ENCODE data around the gene TRAF3IP1. TPM values are rescaled to one million over a fixed set of nuclear protein-coding genes. Genes with fewer than 3 reads are reported as not detected.
"Not testable (repeated sequence)": the region's sequence is repeated elsewhere in the genome, so short reads cannot be mapped to it uniquely, and the experiment has no call there.

The TRAF3IP1 gene
- polyA plus RNA-seq, 10 donors, result 5.5 to 11.7 (median 8.3) TPM

DNA sequence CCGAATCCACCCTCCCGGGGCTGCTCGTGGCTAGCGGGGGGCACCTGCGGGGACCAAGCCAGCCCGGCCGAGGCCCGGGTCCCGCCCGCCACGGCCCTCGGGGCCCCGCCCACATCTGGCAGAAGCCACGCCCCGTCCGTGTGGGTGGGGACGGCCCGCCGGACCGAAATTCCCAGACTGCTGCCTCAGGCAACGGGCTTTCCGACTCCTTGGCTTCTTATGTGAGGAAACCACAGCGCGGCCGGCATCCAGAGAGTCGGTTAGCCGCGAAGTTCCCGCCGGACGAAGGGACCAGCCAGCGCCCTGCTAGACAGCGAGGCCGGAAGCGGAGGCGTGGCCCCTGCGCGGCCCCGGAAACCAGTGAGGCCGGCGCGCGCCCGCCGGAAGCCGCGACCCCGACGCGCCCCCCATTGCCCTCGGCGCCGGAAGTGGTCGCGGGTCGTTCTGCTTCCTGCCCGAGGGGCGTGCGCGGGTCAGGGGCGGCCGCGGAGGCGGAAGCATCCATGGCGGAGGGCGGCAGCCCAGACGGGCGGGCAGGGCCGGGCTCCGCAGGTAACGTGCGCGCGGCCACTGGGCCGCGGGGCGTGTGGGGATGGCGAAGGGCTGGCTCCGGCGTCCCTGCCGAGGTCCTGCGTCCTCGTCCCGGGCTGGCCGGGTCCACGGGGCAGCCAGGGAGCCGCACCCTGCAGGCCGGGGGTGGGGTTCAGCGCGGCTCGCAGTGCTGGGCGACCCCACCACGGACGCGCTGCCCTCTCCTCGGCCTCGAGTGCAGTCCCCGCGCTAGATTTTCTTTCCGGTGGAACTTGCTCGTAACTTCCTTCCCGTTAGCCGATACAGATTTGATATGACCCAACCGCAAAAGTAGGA lies 106.5 kb downstream of the TRAF3IP1 start, which contains the start of gene ASB1:
ASB1 (plus strand) TSS at position 360 of the 867 bp plus-strand sequence; CDS start at position 504, 144 bp downstream.
- peak; percentile 77 to 96 (median 84) for DNase-seq

DNA sequence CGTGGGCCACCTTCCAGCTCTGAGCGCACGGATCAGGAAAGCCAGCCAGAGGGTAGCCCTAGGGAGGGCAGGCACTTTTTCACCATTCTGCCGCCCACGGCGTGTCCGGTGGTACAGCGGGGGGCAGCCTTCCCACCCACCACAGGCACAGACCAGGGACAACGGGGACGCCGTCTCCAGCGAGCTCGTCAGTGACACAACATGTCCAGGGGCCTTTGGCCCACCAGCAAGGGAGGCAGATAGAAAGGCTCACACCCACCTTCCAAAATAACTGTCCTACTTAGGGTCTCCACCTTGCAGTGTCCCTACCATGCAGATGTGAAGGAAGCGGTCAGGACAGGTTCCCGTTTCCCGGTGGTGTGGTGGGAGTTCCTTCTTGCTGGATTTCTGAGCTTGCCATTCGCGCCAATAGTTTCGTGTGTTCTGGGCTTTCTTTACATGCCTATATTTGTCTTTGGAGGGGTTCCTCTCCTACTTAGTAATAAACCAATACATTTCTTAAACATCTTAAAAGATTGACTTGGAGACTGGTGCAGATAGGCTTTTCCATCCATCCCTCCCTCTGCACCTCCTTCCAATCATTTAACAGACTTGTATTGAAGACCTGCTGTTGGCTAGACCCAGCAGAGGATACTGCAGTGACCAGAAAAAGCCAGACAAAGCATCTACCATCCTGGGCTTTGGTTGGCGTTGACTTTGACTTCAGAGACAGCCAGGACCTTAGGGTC lies 107.3 kb downstream of the TRAF3IP1 start:
- no peak for DNase-seq

DNA sequence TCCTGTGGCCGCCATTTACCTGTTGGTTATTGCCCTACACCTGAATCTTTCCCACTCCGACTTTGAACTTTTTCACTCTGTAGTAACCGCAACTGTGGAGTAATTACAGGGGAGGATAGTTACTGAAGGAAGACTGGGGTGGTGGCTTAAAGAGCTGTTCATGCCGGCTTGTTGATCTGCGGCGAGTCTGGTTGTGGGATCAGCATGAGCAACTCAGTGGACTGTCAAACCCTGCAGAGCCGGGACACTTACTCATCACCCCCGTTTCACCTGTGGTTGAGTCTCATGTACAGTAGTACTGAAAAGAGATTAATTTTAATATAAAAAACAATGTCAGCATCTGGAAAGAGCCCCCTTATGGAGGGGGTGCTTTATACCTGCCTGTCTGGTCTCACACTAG lies 108.5 kb downstream of the TRAF3IP1 start:
- no peak for DNase-seq

DNA sequence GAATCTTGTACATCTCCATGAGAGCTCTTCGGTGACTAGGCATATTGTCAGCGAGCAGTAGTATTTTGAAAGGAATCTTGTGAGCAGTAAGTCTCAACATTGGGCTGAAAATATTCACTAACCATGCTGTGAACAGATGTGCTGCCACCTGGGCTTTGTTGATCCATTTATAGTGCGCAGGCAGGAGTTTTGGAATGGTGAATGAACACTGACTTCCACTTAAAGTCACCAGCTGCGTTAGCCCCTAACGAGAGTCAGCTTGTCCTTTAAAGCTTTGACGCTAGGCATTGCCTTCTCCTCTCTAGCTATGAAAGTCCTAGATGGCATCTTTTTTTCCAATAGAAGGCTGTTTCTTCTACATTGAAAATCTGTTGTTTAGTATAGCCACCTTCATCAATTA lies 110.5 kb downstream of the TRAF3IP1 start:
- DNase-seq, result no peak

DNA sequence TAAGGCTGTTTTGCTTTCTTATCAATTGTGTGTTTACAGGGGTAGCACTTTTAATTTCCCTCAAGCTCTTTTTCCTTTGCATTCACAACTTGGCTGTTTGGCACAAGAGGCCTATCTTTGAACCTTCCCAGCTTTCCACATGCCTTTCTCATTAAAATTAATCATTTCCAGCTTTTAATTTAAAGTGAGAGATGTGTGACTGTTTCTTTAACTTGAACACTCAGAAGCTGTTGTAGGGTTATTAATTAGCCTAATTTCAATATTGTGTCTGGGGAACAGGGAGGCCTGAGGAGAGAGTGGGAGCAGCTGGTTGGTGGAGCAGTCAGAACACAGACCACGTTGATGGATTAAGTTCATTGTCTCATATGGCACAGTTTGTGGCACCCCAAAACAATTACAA lies 111.1 kb downstream of the TRAF3IP1 start:
- no peak for DNase-seq

DNA sequence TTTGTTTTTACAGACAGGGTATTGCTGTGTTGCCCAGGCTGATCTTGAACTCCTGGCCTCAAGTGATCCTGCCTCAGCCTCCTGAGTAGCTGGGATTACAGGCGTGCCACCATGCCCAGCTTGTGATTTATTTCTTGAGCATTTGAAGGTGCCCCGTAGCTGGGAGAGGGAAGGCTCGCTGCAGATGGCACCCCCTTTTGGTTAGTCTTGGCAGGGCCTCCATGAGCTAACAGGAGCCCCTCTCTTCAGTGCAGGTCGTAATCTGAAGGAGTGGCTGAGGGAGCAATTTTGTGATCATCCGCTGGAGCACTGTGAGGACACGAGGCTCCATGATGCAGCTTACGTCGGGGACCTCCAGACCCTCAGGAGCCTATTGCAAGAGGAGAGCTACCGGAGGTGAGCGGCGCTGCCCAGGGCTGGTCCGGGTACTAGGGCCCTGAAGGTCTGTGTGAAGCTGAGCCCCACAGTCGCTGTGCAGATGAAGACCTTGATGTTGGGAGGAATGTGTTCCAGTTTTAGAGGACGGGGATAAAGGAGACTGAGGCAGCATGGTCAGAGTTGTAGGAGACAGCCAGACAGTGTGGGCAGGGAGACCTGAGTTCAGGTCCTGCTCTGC lies 113.1 kb downstream of the TRAF3IP1 start:
- DNase-seq, result no peak

DNA sequence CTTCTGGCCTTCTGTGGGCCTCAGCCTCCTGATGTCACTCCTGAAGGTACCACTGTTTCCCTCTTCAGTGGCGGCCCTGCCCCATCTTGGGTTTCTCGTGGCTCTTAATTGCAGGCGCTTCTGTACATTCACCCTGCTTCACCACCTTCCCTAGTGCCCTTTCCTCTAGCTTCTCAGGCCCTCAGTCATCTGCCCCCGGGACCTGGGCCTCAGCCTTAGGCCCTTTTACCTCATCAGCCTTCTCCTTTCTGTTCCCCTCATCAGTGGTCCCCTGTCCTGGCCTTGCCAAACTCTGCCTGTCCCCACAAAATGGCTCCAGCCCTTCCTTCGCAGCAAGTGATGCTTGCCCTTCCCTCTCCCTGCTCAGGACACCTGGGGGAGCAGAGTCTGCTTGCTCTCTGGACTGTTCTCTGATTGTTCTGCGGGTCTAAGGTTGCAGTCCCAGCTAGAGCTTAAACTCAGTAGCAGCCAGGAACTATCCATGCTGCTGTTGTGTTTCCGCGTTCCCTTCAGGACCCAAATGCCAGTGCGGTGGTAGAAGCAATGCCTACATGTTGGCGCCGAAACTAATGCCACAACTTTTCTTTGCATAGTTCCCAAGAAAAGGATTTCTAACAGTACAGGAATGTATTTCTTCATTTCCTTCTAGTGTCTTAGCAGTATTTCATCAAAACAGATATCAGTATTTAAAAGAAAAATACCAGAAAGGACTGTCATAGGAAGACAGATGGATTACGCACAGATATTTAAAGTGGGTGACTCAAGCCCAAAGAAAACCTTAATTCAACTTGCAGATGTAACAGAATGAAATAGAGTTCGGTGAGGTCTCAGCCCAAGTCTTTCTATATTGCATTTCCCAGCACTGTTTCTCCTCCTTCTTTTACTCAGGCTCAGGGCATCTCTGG lies 113.9 kb downstream of the TRAF3IP1 start:
- peak in 1 of 3 donors; percentile 79 for DNase-seq

DNA sequence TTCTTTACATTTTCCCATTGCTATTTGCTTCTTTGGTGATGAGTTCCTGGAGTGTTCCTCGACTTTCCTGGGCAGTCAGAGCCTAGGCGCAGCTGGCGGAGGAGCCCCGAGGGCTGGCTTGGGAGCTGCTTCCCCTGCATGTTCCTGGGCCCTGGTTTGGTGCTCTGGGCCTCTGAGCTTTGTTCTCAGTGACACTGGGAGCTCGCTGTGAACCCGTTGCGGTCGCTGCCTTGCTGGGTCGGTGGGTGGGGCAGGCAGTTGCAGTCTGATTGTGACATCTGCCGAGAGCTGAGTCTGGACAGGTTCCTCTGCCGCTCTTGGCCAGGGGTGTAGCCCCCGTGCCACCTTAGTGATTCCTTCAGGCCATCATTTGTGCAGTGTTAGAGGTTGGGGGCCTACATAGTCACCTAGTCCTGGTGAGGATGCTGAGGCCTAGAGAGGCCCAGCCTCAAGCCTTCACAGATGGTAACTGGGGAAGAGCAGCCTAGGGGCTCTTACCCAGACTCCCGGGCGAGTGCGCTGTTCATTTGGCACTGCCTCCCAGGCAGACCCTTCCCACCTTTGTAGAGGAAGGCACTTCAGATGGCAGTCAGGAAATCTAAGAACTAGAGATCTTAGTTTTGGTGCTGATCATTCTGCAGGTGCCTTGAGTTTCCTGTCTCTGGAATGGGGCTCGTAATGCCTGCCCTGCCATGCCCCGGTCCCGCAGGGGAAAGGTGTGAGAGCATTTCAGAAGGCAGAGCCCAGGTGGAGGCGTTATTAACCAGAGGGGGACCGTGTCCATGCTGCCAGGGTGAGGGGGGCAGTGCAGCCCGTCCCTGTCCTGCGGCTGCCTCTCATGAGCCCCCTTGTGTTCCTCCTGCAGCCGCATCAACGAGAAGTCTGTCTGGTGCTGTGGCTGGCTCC lies 114.8 kb downstream of the TRAF3IP1 start:
- DNase-seq, result no peak

DNA sequence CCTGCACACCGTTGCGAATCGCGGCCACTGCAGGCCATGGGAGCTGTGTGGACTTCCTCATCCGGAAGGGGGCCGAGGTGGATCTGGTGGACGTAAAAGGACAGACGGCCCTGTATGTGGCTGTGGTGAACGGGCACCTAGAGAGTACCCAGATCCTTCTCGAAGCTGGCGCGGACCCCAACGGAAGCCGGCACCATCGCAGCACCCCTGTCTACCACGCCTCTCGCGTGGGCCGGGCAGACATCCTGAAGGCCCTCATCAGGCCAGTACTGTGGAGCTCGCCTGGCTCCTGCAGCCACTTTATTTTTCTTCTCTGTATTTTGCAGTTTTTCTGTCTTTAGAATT lies 115.4 kb downstream of the TRAF3IP1 start:
- DNase-seq, result no peak

DNA sequence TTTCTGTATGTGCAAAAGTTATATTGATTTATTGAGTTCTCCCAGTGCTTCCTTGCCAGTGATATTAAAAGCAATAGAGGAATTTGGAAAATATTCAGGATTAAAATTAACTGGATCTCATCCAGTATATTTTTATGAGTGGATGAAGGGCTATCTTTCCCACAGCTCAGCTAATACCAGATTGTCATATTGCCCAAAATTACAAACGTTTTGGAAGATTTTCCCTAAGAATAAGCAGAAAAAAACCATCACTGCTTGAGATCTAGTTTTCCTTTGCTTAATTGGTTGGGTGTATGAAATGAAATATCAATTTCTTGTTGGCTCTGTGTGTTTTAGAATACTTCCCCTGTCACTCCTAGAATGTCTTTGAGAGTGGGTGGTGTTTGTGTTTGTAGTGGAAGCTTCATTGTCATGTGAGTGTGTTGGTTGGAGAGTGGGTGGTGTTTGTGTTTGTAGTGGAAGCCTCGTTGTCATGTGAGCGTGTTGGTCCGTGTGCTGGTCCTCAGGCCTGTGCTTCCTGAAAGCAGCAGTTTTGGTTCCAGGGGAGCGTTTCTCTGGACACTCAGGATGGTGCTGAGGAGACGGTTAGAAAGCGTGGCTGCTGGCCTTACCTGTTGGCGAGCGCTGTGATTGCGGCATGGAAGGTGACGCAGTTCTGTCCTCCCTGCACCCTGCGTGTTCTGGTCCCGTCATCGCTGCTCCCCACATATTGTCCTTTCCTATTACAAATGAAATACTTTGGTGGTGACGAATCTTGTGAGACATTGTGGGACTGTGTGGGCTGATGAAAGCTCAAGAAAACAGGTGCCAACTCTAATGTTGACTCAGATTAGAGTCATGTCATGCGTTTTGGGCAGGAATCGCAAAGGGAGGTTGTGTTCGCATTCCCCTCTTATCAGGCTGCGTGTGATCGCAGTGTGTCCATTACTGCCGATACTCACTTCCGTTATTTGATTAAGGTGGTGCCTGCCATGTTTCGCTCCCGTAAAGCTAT lies 118.8 kb downstream of the TRAF3IP1 start:
- peak in 2 of 3 donors; percentile 54 to 78 for DNase-seq

DNA sequence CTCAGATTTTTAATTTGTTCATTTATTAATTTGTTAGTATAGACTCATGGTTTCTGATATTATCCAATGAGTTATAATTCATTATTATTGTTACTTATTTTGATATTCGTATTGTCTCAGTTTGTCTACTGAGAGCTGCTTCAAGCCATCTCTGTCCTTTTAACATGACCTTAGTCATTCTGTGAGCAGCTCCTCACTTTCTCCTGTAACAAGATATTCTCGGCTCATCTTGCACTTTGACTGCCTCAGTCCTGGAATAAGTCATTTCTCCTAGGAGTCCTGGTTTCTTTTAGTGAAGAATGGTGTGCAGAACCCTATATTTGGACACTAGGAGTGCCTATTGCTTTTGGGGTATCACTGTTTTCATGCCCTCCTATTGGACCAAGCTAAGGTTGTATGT lies 119.6 kb downstream of the TRAF3IP1 start:
- no peak for DNase-seq

DNA sequence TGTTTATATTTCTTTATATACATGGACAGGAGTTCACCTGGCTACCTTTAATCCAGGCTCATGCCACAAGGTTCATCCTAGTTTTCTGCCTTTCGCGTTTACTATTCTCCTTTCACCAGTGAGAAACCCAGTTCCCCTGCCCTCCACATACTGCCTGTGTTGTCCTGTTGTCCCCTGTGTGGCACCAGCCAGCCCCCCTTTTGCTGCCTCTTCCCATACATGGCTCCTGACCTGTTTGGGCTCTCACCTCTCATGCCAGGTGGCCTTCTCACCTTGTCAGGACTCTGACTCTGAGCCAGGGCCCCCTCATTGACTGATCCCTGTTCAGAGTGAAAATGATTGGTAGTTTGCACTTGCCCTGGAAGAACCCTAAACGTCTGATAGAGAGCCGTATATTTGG lies 120.0 kb downstream of the TRAF3IP1 start:
- no peak for DNase-seq

DNA sequence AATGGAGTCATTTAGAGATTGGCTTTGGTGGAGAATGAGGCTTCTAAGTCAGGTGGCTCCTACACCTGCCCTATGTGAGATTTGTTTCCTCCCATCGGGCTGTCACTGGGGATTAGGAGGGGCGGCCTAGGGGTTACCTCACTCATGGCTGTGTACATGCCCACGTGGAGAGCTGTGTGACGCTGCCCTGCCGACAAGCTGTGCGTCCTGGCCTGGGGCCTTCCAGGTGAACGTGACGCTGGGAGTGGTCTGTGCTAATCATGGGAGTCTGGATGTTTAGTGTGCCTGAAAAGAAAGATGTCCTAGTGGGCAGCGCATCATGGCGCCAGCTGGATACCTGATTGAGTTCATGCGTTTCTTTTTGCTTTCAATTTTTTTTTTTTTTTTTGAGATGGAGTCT lies 120.4 kb downstream of the TRAF3IP1 start:
- no peak for DNase-seq

DNA sequence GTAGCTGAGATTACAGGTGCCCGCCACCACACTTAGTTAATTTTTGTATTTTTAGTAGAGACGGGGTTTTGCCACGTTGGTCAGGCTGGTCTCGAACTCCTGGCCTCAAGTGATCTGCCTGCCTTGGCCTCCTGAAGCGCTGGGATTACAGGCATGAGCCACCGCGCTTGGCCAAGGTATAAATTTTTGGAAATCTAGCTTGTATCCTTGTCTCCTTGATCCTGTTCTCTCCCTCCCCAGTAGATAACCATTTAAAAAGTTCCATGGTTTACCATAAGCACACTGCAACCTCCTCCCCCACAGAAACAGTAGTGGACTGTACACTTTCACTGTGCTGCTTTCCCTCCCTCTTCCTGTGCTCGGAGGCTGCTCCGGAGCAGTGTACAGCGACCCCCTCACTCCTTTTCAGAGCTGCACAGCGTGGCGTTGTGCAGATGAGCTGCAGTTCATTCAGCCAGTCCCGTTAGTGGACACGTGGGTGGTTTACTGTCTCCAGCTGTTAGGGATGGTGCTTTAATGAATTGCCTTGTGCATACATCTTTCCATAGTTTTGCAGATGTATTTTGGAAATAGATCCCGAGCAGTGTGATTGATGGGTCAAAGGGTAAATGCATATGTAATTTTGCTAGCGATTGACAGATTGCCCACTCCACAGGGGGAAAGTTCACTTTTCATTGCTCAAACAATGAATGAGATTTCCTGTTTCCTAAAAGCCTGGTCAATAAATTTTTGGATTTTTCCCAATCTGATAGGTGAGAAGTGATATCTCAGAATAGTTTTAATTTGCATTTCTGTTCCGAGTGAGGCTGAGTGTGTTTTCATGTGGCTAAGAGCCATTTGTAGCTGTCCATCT lies 121.2 kb downstream of the TRAF3IP1 start:
- DNase-seq, result peak in 1 of 3 donors; percentile 52

DNA sequence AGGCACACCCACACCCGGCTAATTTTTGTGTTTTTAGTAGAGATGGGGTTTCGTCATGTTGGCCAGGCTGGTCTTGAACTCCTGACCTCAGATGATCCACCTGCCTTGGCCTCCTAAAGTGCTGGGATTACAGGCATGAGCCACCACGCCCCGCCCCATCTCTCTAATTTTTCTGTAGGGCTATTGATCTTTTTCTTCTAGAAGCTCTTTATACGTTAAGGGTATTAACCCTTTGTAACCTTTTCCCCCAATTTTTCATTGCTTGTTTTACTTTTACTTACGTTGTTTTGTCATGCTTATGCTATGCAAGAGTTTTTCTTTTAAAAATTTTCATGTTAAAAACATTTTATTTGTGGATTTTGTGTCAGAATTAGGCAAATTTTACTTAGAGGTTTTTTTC lies 121.9 kb downstream of the TRAF3IP1 start:
- not testable (repeated sequence) for DNase-seq

DNA sequence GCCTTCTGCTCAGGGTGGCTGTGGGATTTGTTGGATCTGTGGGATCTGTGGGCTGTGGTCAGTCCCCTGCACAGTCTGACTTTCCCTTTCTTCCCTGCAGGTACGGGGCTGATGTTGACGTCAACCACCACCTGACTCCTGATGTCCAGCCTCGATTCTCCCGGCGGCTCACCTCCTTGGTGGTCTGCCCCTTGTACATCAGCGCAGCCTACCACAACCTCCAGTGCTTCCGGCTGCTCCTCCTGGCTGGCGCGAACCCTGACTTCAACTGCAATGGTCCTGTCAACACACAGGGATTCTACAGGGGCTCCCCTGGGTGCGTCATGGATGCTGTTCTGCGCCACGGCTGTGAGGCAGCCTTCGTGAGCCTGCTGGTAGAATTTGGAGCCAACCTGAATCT lies 123.9 kb downstream of the TRAF3IP1 start:
- no peak for DNase-seq

DNA sequence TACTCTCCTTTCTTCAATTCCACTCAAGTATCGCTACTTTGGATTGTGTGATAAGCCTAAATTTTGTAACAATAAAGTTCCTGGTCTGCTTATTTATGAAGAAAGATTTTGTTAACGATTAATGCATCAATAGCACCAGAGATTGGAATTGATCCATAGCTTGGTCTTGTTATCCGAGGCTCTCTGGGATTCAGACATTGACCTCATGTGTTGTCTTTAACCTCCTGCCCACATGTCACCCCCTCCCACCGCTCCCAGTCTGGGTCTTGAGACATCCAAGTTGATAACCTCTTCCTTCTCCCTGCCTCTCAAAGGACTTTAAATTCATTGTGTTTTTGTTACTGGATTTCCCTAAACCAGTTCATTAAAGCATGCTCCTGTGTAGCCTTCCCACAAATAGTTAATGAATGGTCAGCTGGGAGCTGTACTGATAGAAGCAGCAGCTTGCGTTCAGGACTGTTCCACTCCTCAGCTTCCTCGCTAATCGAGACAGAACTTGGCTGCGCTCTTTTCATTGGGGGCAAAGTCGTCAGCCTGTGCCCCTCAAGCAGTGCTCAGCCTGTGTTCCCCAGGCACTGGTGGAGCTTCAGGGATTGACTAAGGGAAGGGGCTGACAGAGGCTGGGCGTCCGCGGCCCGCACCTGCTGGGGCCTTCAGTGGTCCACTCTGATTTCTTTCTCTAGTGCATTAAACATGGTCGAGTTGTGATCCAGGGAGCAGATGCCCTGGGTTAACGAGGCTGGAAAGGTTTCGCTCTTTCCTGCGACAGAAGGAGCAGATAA lies 125.3 kb downstream of the TRAF3IP1 start:
- no peak for DNase-seq

All from muscle of back (tissue), 11 donors.